Measurements from ENCODE around the gene FUZ.

DNA sequence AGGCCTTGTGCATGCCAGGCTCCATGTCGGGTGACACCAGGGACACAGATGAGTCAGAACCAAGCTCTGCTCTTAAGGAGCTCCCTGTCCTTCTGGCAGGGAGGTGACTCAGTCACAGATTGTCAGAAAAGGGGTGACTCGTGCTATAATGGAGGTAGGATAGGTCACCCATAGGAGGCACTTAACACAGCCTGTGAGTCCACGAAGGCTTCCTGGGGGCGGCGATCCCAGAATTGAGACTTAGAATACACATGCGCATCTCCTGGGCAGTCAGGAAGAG lies 19.6 kb downstream of the FUZ start:
- TF ChIP-seq CTCF (conservative IDR thresholded peaks at IDR 0.05): no peak
- no peak for TF ChIP-seq ZFX (IDR thresholded peaks at IDR 0.05)

All from C4-2B (cell line).